HEK293T (cell line): ENCODE data around the gene COP1.

Source experiments
- BHLHE40 ChIP-seq: fragments of 450-650 bp; IDR thresholded peaks from 2 replicates; pipeline ENCODE4 v1.6.1; 2016; ENCODE audit warnings: mild to moderate bottlenecking, moderate library complexity, borderline replicate concordance
- FOXA1 ChIP-seq: fragments of 450-650 bp; IDR thresholded peaks from 2 replicates; pipeline ENCODE4 v1.6.1; 2016; ENCODE audit warnings: mild to moderate bottlenecking
- FOXK2 ChIP-seq: fragments of 450-650 bp; IDR thresholded peaks from 2 replicates; pipeline ENCODE4 v1.6.1; 2016; ENCODE audit warnings: mild to moderate bottlenecking
- FOXM1 ChIP-seq: fragments of 450-650 bp; IDR thresholded peaks from 2 replicates; pipeline ENCODE4 v1.6.1; 2017; ENCODE audit warnings: mild to moderate bottlenecking, borderline replicate concordance
- HDGF ChIP-seq: fragments of 450-650 bp; IDR thresholded peaks from 2 replicates; pipeline ENCODE4 v1.6.1; 2017; ENCODE audit warnings: antibody characterized with exemption, borderline replicate concordance

- TF ChIP-seq FOXK2 (no peak), HDGF (no peak), FOXM1 (no peak), BHLHE40 (no peak), FOXA1 (no peak)
These were observed 42.9 kb downstream of the COP1 start for GRCh38 chr1:176164014-176164678.
